HG02840 (cell line): Measurements from ENCODE around the gene TBCD.

ENCODE experiments used
- ATAC-seq: cut with Tn5 transposase; IDR thresholded peaks from one replicate; pipeline ENCODE4 v1.9.1; 2021; ENCODE audit warnings: mild to moderate bottlenecking, moderate library complexity, moderate number of reproducible peaks; ENCODE audit not compliant: unreplicated experiment, low FRiP score

Gene TBCD

DNA sequence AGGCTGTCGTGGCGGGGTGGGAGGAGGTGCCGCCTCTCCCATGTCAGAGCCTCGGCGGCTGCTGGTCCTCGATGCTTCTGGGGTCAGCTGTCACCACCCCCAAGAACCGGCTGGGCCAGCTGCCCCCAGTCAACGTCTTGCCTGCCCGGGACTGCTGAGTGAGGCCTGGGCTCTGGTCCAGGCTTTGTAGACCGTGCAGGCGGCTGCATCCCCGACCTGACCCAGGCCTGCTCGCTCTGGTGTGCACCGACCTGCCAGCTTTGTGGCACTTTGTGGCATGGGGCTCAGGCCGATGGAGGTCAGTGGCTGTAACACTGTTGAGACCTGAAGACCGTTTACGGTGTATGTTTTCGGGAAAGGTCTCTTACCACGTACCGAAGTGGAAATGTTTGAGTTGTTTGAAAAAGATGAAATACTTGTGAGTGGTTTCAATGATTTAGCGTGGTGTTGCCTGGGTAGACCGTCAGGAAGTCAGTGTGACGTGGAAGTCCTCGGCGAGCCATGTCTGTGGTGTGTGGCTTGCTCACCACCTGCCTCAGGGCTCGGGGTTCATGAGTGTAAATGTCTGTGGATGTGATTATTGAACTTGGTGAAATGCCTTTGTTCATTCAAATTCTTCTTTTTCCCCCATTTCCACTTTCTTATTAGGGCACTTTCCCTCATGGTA lies 141.2 kb downstream of the TBCD start:
- ATAC-seq = no peak

DNA sequence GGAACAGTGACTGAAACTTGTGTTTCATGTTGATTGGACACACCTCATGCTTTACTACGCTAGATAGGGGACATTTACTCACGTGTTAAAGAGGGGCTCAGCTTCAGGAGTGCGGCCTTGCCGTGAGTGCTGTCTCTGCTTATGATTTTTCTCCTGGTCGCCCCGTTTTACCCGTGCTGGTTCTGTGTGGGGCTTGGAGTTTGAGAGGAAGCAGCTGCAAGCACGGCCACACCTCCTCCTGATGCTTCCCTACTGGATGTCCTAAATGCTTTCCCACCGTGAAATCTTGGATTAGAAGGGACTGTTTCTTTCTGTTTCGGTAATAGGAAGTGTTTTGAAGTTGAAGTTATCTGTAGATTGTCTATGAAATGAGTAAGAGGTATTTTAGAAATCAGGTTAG lies 141.9 kb downstream of the TBCD start:
- ATAC-seq = no peak

DNA sequence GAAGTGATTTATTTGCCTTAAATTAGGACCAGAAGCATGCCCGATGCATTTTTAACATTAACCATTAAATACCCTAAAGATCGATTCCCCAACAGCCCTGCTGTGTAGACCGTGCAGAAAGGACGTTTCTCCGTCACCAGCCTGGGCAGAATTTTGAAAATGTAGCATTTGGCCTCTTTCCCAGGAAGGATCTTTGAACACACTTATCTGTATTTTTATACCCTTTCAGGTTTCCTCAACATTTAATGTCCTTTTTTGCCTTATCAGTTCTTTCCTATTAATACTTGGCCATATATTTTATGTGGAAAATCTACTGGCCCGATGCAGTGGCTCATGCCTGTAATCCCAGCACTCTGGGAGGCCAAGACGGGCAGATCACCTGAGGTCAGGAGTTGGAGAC lies 142.5 kb downstream of the TBCD start:
- no peak for ATAC-seq

- no peak for ATAC-seq
Measured at GRCh38 chr17:82895087-82895486, 143.2 kb downstream of the TBCD start.

DNA sequence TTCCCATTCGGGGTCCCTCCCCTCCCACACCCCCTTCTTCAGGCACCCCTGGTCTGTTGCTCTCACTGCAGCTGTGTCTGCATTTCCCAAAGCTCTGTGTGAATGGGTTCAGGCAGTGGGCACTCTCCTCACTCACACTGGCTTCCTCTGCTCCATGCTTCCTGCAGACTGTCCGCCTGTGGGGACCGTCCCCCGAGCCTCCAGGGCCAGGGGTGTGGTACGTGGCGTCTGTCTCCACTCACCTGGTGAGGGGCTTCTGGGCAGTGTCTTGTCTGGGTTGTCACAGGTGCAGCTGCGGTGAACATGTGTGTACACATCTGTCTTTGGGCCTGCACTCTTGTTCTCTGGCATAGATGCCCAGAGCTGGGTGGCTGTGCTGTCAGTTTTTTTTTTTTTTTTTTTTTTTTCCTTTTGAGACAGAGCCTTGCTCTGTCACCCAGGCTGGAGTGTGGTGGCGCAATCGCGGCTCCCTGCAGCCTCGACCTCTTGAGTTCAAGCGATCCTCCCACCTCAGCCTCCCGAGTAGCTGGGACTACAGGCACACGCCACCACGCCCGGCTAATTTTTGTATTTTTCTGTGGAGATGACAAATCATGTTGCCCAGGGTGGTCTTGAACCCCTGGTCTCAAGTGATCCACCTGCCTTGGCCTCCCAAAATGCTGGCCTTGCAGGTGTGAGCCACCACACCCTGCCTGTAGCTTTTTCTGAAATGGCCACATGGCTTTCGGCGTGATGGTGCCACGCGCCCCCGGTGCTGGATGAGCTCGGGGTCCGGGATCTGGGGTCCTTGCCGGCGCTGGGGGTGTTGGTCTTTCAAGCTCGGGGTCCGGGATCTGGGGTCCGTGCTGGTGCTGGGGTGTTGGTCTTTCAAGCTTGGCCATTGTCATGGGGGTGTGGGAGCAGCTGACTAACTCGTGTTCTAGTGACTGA lies 144.5 kb downstream of the TBCD start:
- no peak for ATAC-seq

DNA sequence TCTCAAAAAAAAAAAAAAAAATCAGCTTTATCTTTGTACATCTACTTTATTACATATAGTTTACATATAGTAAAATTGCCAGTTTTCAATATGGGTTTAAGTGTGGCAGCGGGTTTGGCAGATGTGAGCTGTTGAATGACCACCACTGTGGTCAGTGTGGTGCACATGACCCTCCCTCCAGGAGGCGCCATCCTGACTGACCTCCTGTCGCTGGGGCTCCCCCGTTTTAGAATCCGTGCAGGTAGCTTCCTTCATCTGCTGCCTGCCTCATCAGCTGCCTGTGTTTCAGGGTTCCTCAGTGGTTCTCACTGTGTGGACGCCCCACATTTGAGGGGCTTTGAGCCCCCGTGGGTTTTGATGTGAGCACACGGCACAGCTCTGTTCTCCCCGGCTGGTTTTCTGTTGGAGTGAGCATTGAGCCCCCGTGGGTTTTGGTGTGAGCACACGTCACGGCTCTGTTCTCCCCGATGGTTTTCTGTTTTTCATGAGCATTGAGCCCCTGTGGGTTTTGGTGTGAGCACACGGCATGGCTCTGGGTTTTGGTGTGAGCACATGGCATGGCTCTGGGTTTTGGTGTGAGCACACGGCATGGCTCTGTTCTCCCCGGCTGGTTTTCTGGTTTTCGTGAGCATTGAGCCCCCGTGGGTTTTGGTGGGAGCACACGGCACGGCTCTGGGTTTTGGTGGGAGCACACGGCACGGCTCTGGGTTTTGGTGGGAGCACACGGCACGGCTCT lies 145.8 kb downstream of the TBCD start:
- no peak for ATAC-seq

- no peak for ATAC-seq
Measured at GRCh38 chr17:82898976-82899514, 147.2 kb downstream of the TBCD start.

GRCh38 chr17:82899941-82900340 lies 148.1 kb downstream of the TBCD start:
- no peak for ATAC-seq

DNA sequence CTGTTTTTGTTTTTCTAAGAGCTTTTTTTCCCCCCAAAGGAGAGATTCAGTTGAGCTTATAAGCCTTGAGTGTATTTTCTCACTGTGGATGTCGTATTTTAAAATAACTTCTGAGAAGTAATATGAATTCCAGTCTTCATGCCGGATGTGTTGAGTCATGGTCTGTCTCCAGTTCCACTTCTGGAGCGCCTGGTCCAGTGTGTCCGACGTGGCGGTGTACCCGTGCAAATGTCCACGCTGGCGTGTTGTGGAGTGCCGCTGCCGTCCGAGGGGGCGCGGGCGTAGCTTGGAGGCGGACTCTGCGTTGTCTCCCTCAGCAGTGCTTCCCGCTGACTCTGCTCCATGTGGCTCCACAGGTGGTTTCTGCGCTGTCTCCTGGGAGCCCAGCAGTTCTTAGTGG lies 148.9 kb downstream of the TBCD start:
- no peak for ATAC-seq

GRCh38 chr17:82901356-82901755 lies 149.5 kb downstream of the TBCD start:
- no peak for ATAC-seq

DNA sequence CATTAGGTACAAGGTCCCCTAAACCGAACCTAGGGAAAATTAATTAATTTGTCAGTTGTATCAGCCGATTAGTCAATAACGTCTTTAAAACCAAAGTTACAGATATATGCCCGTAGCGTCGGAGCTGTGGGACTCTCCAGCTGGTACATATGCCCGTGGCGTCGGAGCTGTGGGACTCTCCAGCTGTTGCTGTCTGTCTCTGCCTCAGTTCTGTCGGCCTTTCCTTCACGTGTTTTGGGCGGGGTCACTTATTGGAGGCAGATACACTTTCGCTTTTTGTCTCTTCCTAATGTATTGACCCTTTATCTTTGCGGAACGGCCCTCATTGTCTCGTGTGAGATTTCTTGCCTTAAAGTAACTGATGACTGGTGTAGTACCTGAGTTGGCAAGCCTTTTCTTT lies 150.0 kb downstream of the TBCD start:
- ATAC-seq = no peak

GRCh38 chr17:82902972-82903874 lies 151.4 kb downstream of the TBCD start:
- ATAC-seq = no peak

DNA sequence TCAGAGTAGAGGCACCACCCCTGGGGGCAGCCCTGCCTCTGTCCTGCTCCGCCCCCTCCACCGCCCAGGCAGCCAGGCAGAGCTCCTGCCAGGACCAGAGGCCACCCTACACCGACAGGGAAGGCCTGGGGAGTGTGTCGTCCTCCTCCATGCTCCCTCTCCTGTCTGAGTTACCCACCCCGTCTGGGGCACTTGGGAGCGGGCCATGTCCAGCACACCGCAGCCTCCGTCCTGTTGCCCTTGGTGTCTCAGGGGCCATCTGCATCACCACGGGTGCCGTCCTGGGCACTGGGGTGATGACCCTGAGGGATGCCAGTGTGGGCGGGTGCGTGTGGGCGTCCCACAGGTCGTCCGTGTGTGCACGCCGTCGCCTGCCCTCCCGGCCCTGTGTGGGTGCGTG lies 153.3 kb downstream of the TBCD start:
- no peak for ATAC-seq

DNA sequence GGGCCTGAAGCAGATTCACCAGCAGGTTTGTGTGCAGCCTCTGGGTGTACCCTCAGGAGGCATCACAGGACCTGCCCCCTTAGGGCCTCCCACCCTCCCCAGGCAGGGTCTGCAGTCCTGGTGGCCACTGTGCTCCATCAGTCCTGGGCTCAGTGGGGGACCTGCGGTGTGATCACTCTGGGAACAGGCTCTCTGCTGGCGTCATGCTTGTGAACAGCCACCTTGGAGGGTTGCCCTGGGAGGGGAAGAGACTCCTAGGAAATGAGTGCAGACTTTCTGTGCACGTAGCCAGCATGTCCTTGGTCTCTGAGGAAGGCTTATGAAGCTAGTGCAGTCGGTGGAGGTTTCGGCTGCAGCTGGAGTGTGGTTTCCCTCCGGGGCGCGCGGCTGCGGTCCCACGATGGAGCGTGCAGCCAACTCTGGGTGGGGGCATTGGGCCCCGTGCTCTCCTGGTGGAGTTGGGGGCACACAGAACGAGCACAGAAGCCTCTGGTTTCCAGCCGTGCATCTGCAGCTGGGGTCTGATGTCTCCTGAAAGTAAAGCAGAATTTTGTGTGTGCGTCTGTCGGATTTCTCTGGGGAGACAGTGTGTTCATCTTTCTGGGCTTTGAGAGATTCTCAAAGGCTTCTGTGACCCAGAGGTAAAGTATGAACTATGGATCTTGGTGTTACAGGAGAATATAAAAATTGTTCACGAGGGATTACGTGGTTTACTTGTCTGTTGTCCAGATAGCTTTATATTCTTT lies 156.1 kb downstream of the TBCD start:
- no peak for ATAC-seq

DNA sequence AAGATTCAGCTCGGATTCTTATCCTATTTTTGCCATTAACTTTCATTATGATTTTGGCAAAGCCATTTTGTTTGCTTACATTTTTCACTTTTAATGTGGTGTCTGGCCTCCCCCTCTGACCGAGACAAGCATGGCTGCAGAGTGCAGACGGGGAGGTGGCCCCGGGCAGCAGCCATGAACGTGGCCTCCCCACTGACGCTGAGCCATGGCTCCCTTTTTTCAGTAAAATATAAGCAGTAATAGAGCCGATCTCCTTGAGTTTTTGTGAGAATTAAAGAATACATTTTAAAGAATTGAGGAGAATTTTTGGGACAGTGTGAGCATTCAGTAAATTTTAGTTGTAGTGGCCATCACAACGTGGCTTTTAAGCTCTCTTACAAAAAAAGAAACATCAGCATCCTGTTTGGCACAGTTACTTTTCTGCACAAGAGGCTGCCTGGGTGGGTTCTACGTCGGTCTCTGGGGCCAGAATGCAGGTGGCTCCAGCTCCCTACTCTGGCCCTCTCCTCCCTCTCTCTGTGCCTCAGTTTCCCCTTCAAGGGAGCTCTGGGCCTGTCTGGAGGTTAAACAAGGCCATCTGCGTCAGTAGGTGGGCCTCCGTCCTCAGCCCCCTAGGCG lies 156.8 kb downstream of the TBCD start:
- ATAC-seq = no peak

DNA sequence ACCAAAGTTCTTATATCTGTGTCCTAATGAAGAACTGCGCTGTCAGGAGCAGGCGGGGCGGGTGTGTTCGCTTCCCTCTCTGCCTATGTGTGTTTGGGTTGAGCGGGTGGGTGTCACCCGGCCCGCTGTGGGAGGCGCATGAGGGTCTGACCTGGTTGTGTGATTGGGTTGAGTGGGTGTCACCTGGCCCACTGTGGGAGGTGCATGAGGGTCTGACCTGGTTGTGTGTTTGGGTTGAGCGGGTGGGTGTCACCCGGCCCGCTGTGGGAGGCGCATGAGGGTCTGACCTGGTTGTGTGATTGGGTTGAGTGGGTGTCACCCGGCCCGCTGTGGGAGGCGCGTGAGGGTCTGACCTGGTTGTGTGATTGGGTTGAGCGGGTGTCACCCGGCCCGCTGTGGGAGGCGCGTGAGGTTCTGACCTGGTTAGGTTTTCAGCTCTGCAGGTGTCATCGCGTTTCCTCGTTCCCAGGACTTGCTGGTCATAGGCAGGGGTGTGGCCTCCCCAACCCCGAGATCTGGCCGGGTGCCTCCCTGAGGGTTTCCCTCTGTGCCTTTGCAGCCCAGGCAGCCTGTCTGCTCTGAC lies 157.5 kb downstream of the TBCD start:
- ATAC-seq = no peak

DNA sequence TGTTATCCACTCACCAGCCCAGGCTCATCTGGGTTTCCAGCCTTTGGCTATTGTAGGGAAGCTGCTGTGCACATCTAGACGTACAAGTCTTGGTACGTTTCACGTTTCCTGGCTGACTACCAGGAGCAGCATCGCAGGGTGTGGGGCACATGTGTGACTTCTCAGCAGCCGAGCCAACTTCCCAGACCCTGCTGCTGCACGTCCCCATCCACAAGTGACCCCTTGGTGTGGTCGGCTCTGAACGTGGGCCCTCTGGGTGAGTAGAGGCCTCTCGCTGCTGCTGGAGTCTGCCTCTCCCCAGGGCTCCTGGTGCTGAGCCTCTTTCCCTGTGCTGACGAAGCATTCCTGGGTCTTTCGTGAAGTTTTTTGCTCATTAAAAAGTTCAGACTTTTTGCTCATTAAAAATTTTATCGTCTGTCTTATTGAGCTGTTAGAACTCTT lies 158.2 kb downstream of the TBCD start:
- ATAC-seq = no peak

DNA sequence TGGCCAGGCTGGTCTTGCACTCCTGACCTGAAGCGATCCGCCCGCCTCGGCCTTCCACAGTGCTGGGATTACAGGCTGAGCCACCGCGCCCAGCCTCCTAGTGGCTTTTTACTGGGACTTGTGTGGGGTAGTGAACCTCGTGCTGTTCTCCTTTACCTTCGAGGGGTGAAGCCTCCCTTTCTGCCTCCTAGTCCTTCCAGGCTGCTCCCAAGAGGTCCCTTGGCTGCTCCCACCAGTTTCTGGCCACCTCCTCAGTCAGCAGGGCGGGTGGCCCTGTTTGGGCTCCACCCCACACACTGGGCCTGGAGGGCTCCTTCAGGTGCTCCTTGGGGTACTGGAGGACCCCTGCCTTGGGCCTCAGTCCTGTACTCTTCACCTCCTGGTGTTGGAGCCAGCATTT lies 158.9 kb downstream of the TBCD start:
- ATAC-seq = no peak
